GM12872 (cell line): Measurements from ENCODE around the gene MDFIC.

Experiments
- CTCF ChIP-seq: IDR thresholded peaks from 3 replicates; pipeline ENCODE4 v1.5.1; 2011; ENCODE audit warnings: low read depth, mild to moderate bottlenecking, low read length, moderate library complexity; ENCODE audit not compliant: insufficient read depth

The MDFIC gene

GRCh38 chr7:114970732-114971131 is 48.8 kb downstream of the MDFIC start:
- TF ChIP-seq CTCF, result no peak

- TF ChIP-seq CTCF, result no peak
Observed at GRCh38 chr7:114972567-114972966, 50.7 kb downstream of the MDFIC start.

DNA sequence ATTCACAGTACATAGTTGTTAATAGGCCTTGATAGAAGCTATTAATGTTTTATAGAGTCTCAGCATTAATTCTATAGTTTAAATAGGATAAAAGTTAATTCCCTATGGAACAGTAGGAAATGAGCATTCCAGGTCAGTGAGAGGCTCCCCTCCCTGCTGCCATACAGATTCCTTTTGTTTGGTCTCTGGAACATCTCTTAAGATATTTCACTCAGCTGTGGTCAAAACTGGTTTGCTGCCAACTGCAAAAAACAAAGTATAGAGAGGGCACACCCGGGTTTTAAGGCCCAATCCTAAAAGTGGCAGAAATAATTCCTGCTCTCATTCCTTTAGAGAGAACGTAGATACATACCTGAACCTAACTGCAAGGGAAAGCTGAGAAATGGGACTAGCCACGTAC is 51.3 kb downstream of the MDFIC start:
- no peak for TF ChIP-seq CTCF

GRCh38 chr7:114975401-114975800 is 53.5 kb downstream of the MDFIC start:
- TF ChIP-seq CTCF, result no peak

DNA sequence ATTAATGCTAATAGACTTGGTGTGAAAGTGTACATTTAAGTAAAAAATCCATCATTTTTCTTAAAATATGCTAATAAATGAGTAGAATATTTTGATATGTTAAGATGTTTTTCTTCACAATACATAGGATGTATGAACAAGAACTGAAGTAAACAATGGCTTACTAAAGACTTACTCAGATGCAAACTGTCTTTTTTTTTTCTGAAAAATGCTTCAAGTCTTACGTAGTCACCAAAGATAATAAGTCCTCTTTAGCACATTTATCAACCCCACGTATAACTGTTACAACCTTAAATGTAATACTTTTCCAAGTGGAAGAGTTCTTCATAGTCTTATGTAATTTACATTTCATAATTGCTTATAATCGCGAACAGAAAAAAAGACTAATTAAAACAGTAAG is 54.8 kb downstream of the MDFIC start:
- TF ChIP-seq CTCF, result no peak

DNA sequence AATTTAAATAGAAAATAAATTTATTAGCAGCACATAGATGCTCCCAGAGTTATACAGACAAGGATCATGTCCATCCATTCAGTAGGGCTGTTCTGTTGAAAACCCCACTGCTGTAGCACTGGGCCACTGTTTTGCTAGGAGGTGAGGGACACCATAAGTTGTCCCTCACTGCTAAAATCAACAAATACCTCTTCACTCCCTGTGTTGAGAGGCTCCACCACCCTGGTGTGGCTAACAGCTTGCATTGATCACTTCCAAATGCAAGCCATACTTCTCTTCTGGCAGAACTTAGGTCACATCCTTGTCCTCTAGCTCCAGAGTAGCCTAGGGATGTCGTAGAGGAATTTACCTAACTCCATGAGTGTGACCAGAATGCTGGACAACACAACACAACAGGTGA is 55.4 kb downstream of the MDFIC start:
- TF ChIP-seq CTCF, result no peak

DNA sequence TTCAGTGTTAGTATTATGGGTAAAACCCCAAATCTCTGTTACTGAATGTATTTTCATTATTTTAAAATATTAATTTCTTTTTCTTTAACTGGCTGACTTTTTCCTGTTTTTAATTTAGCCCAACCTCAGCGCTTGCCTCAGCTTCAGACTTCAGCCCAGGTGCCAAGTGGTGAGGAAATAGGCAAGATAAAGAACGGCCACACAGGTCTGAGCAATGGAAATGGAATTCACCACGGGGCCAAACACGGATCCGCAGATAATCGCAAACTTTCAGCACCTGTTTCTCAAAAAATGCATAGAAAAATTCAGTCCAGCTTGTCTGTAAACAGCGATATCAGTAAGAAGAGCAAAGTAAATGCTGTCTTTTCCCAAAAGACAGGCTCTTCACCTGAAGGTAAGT is 57.5 kb downstream of the MDFIC start:
- TF ChIP-seq CTCF, result no peak
